A673 (cell line): ENCODE data around the gene COL19A1. TPM values are rescaled to one million over a fixed set of nuclear protein-coding genes. Genes with fewer than 3 reads are reported as not detected.

ENCODE experiments used
- BruUV-seq: library from RNA; stranded (reverse); fragments of 400-500 nt; replicated peaks from 2 replicates; lab custom pipeline; 2021; lab: Mats Ljungman, UMichigan
- CTCF ChIA-PET: fragments of 300-600 bp; sonication (Branson Sonifier 250); formaldehyde crosslinking; loops from one replicate; lab custom pipeline; 2022; ENCODE audit warnings: antibody characterized with exemption; lab: Charles Lee
- POLR2A ChIA-PET: fragments of 300-600 bp; sonication (Branson Sonifier 250); formaldehyde crosslinking; loops from one replicate; lab custom pipeline; 2022; ENCODE audit warnings: antibody characterized with exemption; ENCODE audit not compliant: low non-redundant PET; lab: Charles Lee
- DNase-seq: peaks from one replicate; pipeline ENCODE4 v3.0.0-alpha.2; 2015; ENCODE audit warnings: low spot score
- H3K27ac ChIP-seq: fragments of 200-600 bp; sonication (generic); 2 replicates; pipeline ENCODE4 v1.5.1; 2016; ENCODE audit warnings: mixed run types, low read depth, mild to moderate bottlenecking, mixed read lengths, antibody characterized with exemption, low read length; ENCODE audit not compliant: poor library complexity, severe bottlenecking
- H3K27me3 ChIP-seq: fragments of 200-600 bp; sonication (generic); replicated peaks from 2 replicates; pipeline ENCODE4 v1.6.1; 2017; ENCODE audit warnings: mixed run types, low read depth, mild to moderate bottlenecking, mixed read lengths, antibody characterized with exemption, low read length; ENCODE audit not compliant: insufficient read depth, poor library complexity
- H3K36me3 ChIP-seq: fragments of 200-600 bp; sonication (generic); 2 replicates; pipeline ENCODE4 v1.6.1; 2016; ENCODE audit warnings: mixed run types, mild to moderate bottlenecking, mixed read lengths, antibody characterized with exemption, low read length; ENCODE audit not compliant: insufficient read depth, poor library complexity, severe bottlenecking
- H3K4me1 ChIP-seq: fragments of 200-600 bp; sonication (generic); 2 replicates; pipeline ENCODE4 v1.6.1; 2017; ENCODE audit warnings: mixed run types, mild to moderate bottlenecking, mixed read lengths, antibody characterized with exemption, low read length; ENCODE audit not compliant: insufficient read depth, poor library complexity, severe bottlenecking
- H3K4me3 ChIP-seq: fragments of 200-600 bp; sonication (generic); 2 replicates; pipeline ENCODE4 v1.5.1; 2016; ENCODE audit warnings: low read depth, mixed run types, mild to moderate bottlenecking, mixed read lengths, low read length; ENCODE audit not compliant: poor library complexity, severe bottlenecking
- H3K9me3 ChIP-seq: fragments of 200-600 bp; sonication (generic); 2 replicates; pipeline ENCODE4 v1.6.1; 2016; ENCODE audit warnings: mixed run types, low read depth, mild to moderate bottlenecking, mixed read lengths, antibody characterized with exemption, low read length; ENCODE audit not compliant: poor library complexity, severe bottlenecking
- EZH2 ChIP-seq: fragments of 200-600 bp; sonication (generic); IDR thresholded peaks from 2 replicates; pipeline ENCODE4 v1.6.1; 2017; ENCODE audit warnings: borderline replicate concordance, low read depth, mild to moderate bottlenecking, mixed read lengths, antibody characterized with exemption, low read length; ENCODE audit not compliant: poor library complexity, severe bottlenecking
- intact Hi-C: fragments of 100-400 bp; cut with micrococcal nuclease; formaldehyde crosslinking; loops from one replicate; pipeline ENCODE4 v1.10.0; 2022; ENCODE audit not compliant: unreplicated experiment
- total RNA-seq: library from RNA; stranded (reverse); gene quantifications from 2 replicates; pipeline ENCODE4 v1.2.3, GENCODE V29; 2021
- TF ChIP-seq, protein P1 (sequence below): fragments of 300-800, 200-600 bp; sonication (generic); conservative IDR thresholded peaks from 2 replicates; pipeline ENCODE4 v1.5.1; 2017; ENCODE audit warnings: low read depth, mild to moderate bottlenecking, antibody characterized with exemption, low read length, moderate library complexity, mixed read lengths

Gene COL19A1
- total RNA-seq, 1 experiment from 2014 or later, result 0.37 TPM

DNA sequence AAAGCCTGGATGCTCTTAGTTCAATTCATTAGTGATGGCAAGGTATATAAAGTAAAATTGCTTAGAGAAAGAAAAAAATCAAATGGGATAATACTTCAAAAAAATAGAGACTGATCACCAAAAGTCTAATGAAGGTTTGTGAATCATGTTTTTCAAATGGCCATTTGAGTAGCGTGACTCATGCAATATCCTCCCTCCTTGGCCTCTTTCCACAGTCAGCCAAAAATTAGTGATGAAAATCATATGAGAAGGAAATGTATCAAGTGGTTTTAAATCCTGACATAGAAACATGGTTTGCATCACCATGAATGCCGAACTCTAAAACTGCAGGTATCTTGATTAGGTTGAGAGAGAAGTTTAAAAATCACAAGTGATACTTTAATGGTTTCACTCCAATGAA lies 1.2 kb upstream of the COL19A1 start:
- Histone ChIP-seq H3K27me3 (no peaks in the 10 kb centered on the region), H3K4me3 (no peak overlapping the region), H3K27ac (no peak overlapping the region), H3K36me3 (no peaks in the 10 kb centered on the region), H3K9me3 (no peaks in the 10 kb centered on the region), H3K4me1 (peaks cover 13% of the 10 kb centered on the region)
- no TSS peak for BruUV-seq
- CTCF ChIA-PET, result no interaction called here
- DNase-seq, result peak; percentile 56
- TF ChIP-seq, protein P1, sequence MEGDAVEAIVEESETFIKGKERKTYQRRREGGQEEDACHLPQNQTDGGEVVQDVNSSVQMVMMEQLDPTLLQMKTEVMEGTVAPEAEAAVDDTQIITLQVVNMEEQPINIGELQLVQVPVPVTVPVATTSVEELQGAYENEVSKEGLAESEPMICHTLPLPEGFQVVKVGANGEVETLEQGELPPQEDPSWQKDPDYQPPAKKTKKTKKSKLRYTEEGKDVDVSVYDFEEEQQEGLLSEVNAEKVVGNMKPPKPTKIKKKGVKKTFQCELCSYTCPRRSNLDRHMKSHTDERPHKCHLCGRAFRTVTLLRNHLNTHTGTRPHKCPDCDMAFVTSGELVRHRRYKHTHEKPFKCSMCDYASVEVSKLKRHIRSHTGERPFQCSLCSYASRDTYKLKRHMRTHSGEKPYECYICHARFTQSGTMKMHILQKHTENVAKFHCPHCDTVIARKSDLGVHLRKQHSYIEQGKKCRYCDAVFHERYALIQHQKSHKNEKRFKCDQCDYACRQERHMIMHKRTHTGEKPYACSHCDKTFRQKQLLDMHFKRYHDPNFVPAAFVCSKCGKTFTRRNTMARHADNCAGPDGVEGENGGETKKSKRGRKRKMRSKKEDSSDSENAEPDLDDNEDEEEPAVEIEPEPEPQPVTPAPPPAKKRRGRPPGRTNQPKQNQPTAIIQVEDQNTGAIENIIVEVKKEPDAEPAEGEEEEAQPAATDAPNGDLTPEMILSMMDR, result no peak
- no peak for TF ChIP-seq EZH2
- POLR2A ChIA-PET, result no interaction called here
- intact Hi-C loops, result no loop called here

DNA sequence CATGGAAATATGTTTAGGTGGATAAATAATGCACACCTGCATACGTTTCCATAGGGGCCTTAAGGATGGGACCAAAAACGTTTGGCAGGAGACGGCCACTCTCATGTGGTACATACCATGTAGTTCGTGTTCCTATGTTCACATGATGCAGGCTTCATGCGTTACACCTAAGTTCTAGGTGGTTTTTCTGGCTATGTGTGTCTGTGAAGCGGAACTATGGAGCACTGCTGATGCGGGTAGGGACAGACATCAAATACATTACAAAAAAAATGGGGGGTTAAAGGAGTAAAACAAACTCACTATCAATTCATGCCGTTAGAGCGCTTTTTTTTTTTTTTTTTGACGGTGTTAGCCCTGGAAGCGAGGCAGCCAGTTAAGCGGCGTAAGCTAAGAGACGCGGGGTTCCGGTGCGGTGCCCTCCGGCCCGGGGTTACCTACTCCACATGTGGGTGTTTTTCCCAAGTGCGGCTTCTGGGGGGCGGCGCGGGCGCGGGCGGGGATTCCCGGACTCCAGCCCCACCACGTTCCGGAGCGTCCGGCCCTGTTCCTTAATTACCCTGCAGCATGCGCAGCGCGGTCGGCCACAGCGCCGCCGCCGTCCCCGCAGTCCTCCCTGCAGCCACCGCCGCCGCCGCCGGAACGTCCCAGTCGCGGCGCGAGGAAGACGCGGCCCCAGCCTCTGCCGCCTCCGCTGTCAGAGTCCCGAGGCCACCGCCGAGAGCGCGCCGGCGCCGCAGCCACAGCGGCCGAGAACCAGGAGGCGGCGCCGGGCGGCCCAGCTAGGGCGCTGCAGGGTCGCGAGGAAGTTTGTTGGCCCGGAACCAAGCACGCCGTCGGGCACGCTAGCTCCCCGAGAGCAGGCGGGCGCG lies 648 bp downstream of the COL19A1 start:
- Histone ChIP-seq H3K4me3 (peak overlapping the region; percentile 60), H3K9me3 (no peaks in the 10 kb centered on the region), H3K27me3 (no peaks in the 10 kb centered on the region), H3K27ac (peak overlapping the region; percentile 69), H3K36me3 (no peaks in the 10 kb centered on the region), H3K4me1 (peaks cover 13% of the 10 kb centered on the region)
- intact Hi-C loops, result no loop called here
- no TSS peak for BruUV-seq
- CTCF ChIA-PET, result no interaction called here
- TF ChIP-seq, protein P1, result 0 out of 2 replicates have a peak, but pooled peaks have one; percentile 30
- TF ChIP-seq EZH2, result no peak
- POLR2A ChIA-PET, result no interaction called here
- peak; percentile 78 for DNase-seq

DNA sequence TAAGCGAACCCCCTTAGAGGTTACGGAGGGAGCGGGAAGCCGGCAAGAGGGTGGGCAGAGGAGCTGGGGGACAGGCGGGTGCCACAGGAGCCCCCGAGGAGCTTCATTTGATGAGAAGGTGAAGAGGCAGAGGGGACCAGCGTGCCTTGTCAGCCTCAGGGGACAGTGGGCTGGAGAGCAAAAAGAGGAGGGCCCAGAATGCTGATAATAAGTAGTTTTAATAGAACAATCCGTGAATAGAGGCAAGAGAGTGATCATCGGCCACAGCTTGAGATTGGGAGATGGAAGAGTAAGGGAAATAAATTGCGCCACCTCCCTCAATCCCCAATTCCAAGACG lies 1.3 kb downstream of the COL19A1 start:
- no TSS peak for BruUV-seq
- peaks cover 13% of the 10 kb centered on the region for H3K4me1 ChIP-seq
- ChIA-PET CTCF (interaction anchor here (0.6 kb wide), 1 partner anchor 703 kb away, joined by 3 read pairs; no protein-coding TSS in a partner anchor), POLR2A (no interaction called here)
- H3K4me3 ChIP-seq, result peak overlapping the region; percentile 60
- H3K27me3 ChIP-seq, result no peaks in the 10 kb centered on the region
- H3K27ac ChIP-seq, result peak overlapping the region; percentile 69
- intact Hi-C loops, result no loop called here
- H3K9me3 ChIP-seq, result no peaks in the 10 kb centered on the region
- H3K36me3 ChIP-seq, result no peaks in the 10 kb centered on the region
- TF ChIP-seq, protein P1, result no peak
- TF ChIP-seq EZH2, result no peak
- DNase-seq, result no peak
